Measurements from ENCODE around the gene ST8SIA2. TPM values are rescaled to one million over a fixed set of nuclear protein-coding genes. Genes with fewer than 3 reads are reported as not detected.

ST8SIA2 gene
- polyA plus RNA-seq, 3 donors, result not detected

DNA sequence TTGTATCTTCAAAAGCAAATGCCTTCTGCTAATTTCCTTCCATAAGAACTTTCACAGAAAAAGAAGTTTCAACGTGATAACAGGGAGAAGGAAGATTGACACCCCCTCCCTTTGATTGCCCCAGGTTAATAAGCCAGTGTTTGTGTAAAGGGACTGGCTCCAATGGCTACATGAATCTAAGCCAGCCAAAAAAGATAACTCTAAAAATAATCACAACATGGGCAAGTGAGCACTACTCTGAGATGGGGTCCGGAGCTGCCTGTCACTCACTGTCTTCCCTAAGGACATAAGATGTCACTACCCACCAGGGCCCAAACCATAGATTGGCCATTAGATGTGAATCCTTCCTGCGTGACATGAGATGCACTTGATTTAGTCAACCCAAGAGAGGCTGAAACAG lies 17.6 kb upstream of the ST8SIA2 start:
- no peak overlapping the region for H3K4me3 ChIP-seq (replicated peaks in 1 of 3; ENCODE audit: low read depth in 2 of 3, low read length in 3 of 3)
- no peak for DNase-seq
- no peak overlapping the region for H3K27ac ChIP-seq (ENCODE audit: low read depth in 1 of 2, low read length in 2 of 2)
- no peaks in the 10 kb centered on the region for H4K20me1 ChIP-seq (ENCODE audit: insufficient read depth, low read length)
- no peak overlapping the region for H3K4me3 Mint-ChIP-seq
- no peak overlapping the region for H2AFZ ChIP-seq (ENCODE audit: insufficient read depth, low read depth, low read length, poor library complexity, severe bottlenecking)
- H3K9me3 Mint-ChIP-seq, result peaks cover 10 to 25% (median 12%) of the 10 kb centered on the region in 7 donors
- H3K79me2 ChIP-seq (ENCODE audit: insufficient read depth, low read length), result no peaks in the 10 kb centered on the region
- TF ChIP-seq, protein P1, sequence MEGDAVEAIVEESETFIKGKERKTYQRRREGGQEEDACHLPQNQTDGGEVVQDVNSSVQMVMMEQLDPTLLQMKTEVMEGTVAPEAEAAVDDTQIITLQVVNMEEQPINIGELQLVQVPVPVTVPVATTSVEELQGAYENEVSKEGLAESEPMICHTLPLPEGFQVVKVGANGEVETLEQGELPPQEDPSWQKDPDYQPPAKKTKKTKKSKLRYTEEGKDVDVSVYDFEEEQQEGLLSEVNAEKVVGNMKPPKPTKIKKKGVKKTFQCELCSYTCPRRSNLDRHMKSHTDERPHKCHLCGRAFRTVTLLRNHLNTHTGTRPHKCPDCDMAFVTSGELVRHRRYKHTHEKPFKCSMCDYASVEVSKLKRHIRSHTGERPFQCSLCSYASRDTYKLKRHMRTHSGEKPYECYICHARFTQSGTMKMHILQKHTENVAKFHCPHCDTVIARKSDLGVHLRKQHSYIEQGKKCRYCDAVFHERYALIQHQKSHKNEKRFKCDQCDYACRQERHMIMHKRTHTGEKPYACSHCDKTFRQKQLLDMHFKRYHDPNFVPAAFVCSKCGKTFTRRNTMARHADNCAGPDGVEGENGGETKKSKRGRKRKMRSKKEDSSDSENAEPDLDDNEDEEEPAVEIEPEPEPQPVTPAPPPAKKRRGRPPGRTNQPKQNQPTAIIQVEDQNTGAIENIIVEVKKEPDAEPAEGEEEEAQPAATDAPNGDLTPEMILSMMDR (IDR thresholded peaks at IDR 0.05), result no peak
- no peak overlapping the region for H3K9ac ChIP-seq (ENCODE audit: insufficient read depth, low read length, poor library complexity, severe bottlenecking)
- H3K4me1 Mint-ChIP-seq, result no peaks in the 10 kb centered on the region
- peaks cover 2 to 6% (median 2%) of the 10 kb centered on the region in 3 donors for H3K27me3 Mint-ChIP-seq (ENCODE audit: low read depth in 3 of 3)
- no peaks in the 10 kb centered on the region for H3K27me3 ChIP-seq (ENCODE audit: control insufficient read depth in 2 of 2, insufficient read depth in 2 of 2, low read length in 2 of 2)
- H3K36me3 Mint-ChIP-seq, result no peaks in the 10 kb centered on the region
- no peaks in the 10 kb centered on the region for H3K4me1 ChIP-seq (ENCODE audit: control insufficient read depth in 1 of 2, insufficient read depth in 2 of 2, low read length in 2 of 2)
- WGBS (ENCODE audit: insufficient coverage), result 93% methylated on average over 2 of the region's 3 CpGs
- intact Hi-C loops (cut with micrococcal nuclease), result no loop called here
- H3K4me2 ChIP-seq (replicated peaks; ENCODE audit: extremely low read depth, low read length, poor library complexity, severe bottlenecking), result no peak overlapping the region
- H3K9me3 ChIP-seq (replicated peaks in 1 of 2; ENCODE audit: control insufficient read depth in 1 of 2, insufficient read depth in 1 of 2, low read length in 2 of 2), result peaks cover 0 to 3% of the 10 kb centered on the region in 2 donors
- H3K36me3 ChIP-seq (replicated peaks in 1 of 2; ENCODE audit: control insufficient read depth in 1 of 2, insufficient read depth in 2 of 2, low read length in 2 of 2), result no peaks in the 10 kb centered on the region
- H3K27ac Mint-ChIP-seq, result no peak overlapping the region

DNA sequence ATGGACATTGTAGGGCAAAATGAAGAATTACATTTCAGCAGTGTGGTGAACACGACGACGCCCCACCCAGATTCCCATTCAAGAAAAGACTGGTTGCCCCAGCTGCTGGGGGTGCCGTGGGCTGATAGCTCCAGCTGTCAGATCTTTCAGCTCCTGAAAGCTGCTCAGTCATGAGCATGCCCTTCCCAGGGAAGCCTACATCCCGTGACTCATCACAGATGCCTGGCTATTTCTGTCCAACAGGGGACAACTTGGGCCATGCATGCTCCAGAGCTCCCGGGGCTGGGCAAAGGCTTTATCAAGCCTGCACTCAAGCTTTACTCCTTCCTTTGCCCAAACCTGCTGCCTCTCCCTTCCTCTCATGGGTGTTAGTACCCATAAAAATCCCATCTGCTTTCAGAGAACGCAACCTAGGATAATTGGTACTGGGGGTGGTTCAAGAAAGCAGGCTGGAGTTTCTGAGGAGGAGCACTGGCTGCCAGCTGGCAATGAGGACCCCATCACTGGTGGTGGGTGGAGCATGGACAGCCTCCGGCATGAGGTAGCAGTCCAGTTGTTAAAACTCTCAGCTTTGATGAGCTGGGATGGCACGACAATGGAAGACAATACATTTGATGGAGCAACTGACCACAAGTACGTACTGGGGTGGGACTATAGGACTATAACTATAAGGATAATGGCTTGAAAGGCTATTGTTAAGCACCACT lies 16.4 kb upstream of the ST8SIA2 start:
- Histone ChIP-seq H3K4me3 (replicated peaks in 1 of 3; ENCODE audit: low read depth in 2 of 3, low read length in 3 of 3) (no peak overlapping the region), H3K27me3 (ENCODE audit: control insufficient read depth in 2 of 2, insufficient read depth in 2 of 2, low read length in 2 of 2) (no peaks in the 10 kb centered on the region), H4K20me1 (ENCODE audit: insufficient read depth, low read length) (no peaks in the 10 kb centered on the region), H2AFZ (ENCODE audit: insufficient read depth, low read depth, low read length, poor library complexity, severe bottlenecking) (no peak overlapping the region), H3K27ac (ENCODE audit: low read depth in 1 of 2, low read length in 2 of 2) (no peak overlapping the region), H3K79me2 (ENCODE audit: insufficient read depth, low read length) (no peaks in the 10 kb centered on the region), H3K9ac (ENCODE audit: insufficient read depth, low read length, poor library complexity, severe bottlenecking) (no peak overlapping the region), H3K4me2 (replicated peaks; ENCODE audit: extremely low read depth, low read length, poor library complexity, severe bottlenecking) (no peak overlapping the region), H3K4me1 (ENCODE audit: control insufficient read depth in 1 of 2, insufficient read depth in 2 of 2, low read length in 2 of 2) (no peaks in the 10 kb centered on the region), H3K36me3 (replicated peaks in 1 of 2; ENCODE audit: control insufficient read depth in 1 of 2, insufficient read depth in 2 of 2, low read length in 2 of 2) (no peaks in the 10 kb centered on the region), H3K9me3 (replicated peaks in 1 of 2; ENCODE audit: control insufficient read depth in 1 of 2, insufficient read depth in 1 of 2, low read length in 2 of 2) (peaks cover 0 to 3% of the 10 kb centered on the region in 2 donors)
- Mint-ChIP-seq H3K27me3 (ENCODE audit: low read depth in 3 of 3) (peaks cover 2 to 6% (median 2%) of the 10 kb centered on the region in 3 donors), H3K4me1 (no peaks in the 10 kb centered on the region), H3K36me3 (no peaks in the 10 kb centered on the region), H3K27ac (no peak overlapping the region), H3K4me3 (no peak overlapping the region), H3K9me3 (peaks cover 7 to 17% (median 10%) of the 10 kb centered on the region in 7 donors)
- TF ChIP-seq, protein P1 (IDR thresholded peaks at IDR 0.05), result no peak
- WGBS (ENCODE audit: insufficient coverage), result 93% methylated on average over 9 of the region's 10 CpGs
- intact Hi-C loops (cut with micrococcal nuclease), result no loop called here
- DNase-seq, result no peak

Measured in CD14-positive monocyte (primary cell).